Measurements from ENCODE around the gene ADAT3.

The ADAT3 gene

DNA sequence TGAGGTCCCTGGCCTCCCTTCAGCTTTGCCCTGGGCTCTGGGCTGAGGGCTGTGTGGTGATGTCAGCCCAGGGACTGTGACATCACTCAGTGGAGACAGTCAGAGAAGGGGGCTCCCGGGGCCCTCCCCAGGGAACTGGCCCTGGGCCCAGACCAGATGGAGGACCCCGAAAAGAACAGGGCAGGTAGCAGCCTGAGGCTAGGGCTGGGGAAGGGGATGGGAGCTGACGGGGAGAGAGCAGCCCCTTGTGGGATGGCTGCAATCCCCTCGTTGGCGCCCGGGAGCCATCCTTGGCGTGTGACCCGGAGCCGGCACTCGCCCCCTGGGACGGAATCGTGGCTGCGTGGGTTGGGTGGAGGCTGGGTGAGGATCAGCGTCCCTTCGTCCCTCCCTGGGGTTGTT, 49.3 kb downstream of the ADAT3 start:
- TF ChIP-seq, protein P1, sequence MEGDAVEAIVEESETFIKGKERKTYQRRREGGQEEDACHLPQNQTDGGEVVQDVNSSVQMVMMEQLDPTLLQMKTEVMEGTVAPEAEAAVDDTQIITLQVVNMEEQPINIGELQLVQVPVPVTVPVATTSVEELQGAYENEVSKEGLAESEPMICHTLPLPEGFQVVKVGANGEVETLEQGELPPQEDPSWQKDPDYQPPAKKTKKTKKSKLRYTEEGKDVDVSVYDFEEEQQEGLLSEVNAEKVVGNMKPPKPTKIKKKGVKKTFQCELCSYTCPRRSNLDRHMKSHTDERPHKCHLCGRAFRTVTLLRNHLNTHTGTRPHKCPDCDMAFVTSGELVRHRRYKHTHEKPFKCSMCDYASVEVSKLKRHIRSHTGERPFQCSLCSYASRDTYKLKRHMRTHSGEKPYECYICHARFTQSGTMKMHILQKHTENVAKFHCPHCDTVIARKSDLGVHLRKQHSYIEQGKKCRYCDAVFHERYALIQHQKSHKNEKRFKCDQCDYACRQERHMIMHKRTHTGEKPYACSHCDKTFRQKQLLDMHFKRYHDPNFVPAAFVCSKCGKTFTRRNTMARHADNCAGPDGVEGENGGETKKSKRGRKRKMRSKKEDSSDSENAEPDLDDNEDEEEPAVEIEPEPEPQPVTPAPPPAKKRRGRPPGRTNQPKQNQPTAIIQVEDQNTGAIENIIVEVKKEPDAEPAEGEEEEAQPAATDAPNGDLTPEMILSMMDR (conservative IDR thresholded peaks at IDR 0.05; ENCODE audit: control insufficient read depth, insufficient read depth, low read depth, low read length), result no peak
- no peak overlapping the region for H3K4me3 ChIP-seq (ENCODE audit: control insufficient read depth, low read depth, low read length)
- DNase-seq (ENCODE audit: low read depth), result no peak

DNA sequence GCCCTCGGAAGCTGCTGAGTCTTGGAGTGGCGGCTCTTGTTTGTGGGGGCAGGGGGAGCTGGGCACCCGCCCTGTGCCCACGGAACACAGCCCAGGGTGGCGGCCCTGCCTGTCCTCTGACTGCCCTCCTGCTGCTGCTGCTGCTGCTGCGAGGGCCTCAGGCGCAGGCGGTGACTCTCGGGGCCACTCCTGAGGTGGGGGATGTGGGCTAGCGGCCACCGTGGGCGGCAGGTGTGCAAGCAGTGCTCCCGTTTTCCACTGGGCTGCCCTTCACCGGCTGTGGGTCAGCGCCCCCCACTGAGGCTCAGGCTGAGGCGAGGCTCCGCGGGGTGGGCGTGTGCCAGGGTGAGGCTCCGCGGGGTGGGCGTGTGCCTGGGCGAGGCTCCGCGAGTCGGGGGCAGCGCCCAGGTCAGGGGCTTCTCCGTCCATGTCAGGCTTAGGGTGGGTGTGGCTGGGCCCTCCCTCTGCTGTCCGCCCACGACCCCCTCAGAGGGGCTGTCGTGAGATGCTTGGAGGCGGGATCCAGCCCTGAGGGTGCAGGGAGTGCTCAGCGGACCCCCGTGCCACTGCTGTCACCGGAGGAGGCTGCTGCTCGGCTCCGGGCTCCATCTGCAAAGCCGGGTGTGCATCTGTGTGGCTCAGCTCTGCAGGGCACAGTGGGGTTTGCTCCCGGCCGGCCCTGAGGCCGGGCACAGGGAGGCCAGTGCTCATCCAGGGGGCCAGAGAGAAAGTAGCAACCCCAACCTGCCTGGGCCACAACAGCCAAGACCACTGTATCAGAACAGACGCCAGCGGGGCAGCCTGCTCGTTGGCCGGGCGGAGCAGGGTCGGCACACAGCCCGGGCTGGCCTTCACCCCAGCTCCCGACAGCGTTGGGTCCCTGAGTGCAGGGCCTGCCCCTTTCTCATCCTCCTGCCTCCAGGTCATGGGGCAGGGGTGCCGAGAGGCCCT, 50.2 kb downstream of the ADAT3 start:
- TF ChIP-seq, protein P1 (conservative IDR thresholded peaks at IDR 0.05; ENCODE audit: control insufficient read depth, insufficient read depth, low read depth, low read length), result no peak

DNA sequence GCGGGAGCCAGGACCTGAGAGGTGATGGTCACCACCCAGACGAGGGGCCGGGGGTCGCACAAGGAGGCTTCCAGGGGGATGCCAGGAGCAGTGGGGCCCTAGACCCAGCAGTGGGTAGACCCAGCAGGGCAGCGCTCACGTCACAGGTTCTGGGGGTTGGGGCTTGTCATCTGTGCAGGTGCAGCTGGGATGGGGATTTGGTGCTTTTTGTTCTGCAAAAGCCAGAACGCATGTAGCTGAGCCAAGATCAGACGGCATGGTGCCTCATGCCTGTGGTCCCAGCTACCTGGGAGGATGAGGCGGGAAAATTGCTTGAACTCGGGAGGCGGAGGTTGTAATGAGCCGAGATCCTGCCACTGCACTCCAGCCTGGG, 50.9 kb downstream of the ADAT3 start:
- no peak overlapping the region for H3K4me3 ChIP-seq (ENCODE audit: control insufficient read depth, low read depth, low read length)
- DNase-seq (ENCODE audit: low read depth), result no peak
- TF ChIP-seq, protein P1 (conservative IDR thresholded peaks at IDR 0.05; ENCODE audit: control insufficient read depth, insufficient read depth, low read depth, low read length), result no peak

More for the DNA sequence above, 50.2 kb downstream of the ADAT3 start:
- no peak for DNase-seq (ENCODE audit: low read depth)
- H3K4me3 ChIP-seq (ENCODE audit: control insufficient read depth, low read depth, low read length), result no peak overlapping the region

DNA sequence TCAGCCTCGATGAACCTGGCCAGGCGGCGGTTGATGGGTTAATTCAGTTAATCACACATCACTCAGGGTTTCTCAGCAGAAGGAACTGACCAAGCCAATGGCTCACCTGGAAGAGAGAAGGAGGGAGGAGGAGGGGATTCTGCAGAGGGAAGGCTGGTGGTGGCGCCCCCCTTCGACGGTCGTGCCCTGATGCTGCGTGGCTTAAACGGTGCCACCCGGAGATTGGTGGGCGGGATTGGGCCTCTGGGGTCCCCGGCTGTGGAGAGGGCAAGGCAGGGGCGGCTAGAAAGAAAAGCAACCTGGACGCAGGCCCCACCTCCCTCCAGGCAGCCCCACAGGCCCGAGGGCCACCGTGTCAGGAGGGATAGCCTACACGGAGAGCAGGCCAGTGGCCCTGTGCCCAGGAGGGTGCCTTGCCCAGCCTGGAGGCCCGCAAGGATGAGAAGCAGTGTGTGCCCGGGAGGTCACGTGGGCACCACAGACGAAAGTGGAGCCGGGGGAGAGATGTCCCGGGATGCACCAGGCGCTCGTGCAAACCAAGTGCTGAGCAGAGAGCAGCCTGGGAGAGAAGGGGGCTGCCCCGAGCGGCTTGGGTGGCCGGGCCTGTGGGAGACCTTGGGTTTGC, 51.8 kb downstream of the ADAT3 start:
- TF ChIP-seq, protein P1 (conservative IDR thresholded peaks at IDR 0.05; ENCODE audit: control insufficient read depth, insufficient read depth, low read depth, low read length), result no peak
- DNase-seq (ENCODE audit: low read depth), result no peak
- H3K4me3 ChIP-seq (ENCODE audit: control insufficient read depth, low read depth, low read length), result no peak overlapping the region

DNA sequence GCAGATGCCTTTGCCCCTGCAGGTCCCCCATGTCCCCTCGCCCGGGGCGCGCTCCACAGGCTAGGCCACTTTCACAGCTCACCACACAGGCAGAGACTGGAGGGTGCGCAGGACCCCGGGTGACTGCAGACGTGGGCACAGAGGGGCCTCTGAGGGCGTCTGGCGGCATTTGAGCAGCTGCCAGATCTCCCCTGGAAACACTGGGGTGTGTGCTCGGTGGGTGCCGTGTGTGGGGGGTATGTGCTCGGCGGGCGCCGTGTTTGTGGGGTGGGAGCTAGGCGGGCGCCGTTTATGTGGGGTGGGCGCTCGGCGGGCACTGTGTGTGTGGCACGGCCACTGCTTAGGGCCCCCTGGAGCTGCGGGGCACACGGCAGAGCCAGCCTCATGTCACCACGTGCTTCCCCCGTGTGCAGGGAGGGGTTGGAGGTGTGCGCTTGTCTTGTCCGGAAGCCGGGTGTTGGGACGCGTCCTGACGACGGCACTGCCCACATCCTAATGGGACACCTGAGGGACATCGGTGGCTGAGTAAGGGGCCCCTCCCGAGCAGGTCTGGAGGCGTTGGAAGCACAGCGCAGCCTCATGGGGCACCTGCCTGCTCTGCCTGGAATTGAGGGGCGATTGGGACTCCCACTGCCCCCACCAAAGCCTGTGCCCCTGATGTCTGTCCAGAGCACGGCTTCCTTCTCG, 52.5 kb downstream of the ADAT3 start:
- TF ChIP-seq, protein P1 (conservative IDR thresholded peaks at IDR 0.05; ENCODE audit: control insufficient read depth, insufficient read depth, low read depth, low read length), result no peak
- no peak for DNase-seq (ENCODE audit: low read depth)
- H3K4me3 ChIP-seq (ENCODE audit: control insufficient read depth, low read depth, low read length), result no peak overlapping the region

DNA sequence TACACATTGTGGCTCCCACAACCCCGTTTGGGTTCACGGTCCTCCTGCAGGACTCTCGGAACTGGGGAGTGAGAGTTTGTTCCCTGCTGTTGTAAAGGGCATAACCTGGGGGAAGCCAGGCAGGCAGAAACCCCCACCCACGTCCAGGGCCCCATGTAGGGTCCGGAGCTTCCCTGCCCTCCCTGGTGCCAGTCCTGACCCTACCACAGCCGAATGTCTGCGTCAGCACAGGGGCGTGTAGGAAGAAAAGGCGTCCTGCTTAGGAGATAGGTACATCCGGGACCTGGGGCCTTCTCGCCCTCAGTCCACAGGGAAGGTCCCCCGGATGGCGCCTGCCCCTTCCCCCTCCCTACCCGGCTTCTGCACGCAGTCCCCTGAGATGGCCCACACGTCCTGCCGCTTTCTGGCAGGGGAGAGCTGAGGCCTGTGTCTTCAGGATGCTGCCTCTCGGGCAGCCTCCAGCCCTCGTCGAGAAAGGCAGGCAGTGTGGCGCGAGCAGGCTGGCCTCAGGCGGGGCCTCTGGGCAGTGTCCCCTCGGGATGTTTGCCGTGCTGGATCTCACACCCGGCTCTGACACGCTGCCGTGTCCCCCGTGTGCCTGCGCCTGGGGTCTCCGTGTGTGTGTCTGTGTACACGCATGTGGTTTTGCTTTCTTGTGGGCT, 54.9 kb downstream of the ADAT3 start:
- H3K4me3 ChIP-seq (ENCODE audit: control insufficient read depth, low read depth, low read length), result no peak overlapping the region
- TF ChIP-seq, protein P1 (conservative IDR thresholded peaks at IDR 0.05; ENCODE audit: control insufficient read depth, insufficient read depth, low read depth, low read length), result no peak
- no peak for DNase-seq (ENCODE audit: low read depth)

Measured in fibroblast of mammary gland (primary cell).